Measurements from ENCODE around the gene PTPRCAP.

DNA sequence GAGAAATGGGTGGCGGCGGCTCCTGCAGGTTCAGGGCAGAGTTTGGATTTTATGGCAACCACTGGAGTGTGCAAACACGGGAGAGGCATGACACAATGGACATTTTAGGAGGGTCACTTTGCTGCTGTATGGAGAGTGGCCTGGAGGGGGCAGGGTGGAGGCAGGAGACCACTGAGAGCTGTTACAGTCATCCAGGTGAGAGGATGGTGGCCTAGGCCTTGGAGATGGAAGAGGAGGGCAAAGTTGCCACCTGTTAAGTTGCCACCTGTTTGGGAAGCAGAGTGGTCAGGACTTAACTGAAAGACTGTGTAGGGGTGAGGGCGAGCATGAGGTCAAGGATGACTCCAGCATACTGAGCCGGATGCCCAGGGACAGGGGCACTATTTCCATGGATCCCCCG is 48.0 kb downstream of the PTPRCAP start:
- peak; percentile 75 for TF ChIP-seq CTCF (IDR thresholded peaks at IDR 0.05)
- TF ChIP-seq ZFX (IDR thresholded peaks at IDR 0.05; ENCODE audit: borderline replicate concordance), result no peak
